ENCODE measurements around the gene ARHGAP15.

The ARHGAP15 gene

DNA sequence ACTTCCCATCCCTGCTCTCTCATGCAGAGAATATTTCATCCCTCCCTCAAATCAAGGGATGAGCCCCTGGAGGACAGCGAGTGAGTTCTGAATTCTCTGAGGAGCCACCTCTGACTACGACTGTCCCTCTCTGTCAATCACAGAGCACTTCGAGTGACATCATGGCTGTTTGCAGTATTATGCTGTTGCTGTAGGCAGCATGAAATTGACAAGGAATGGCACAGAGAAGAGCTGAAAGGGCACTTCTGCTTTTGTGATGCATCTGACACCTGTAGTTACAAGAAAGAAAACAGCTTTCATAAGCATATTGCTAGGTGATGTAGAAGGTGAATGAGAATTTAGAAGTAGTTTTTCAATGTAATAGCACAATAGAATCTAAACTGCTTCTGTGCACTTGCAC lies 166.9 kb downstream of the ARHGAP15 start:
- TF ChIP-seq, protein P1, sequence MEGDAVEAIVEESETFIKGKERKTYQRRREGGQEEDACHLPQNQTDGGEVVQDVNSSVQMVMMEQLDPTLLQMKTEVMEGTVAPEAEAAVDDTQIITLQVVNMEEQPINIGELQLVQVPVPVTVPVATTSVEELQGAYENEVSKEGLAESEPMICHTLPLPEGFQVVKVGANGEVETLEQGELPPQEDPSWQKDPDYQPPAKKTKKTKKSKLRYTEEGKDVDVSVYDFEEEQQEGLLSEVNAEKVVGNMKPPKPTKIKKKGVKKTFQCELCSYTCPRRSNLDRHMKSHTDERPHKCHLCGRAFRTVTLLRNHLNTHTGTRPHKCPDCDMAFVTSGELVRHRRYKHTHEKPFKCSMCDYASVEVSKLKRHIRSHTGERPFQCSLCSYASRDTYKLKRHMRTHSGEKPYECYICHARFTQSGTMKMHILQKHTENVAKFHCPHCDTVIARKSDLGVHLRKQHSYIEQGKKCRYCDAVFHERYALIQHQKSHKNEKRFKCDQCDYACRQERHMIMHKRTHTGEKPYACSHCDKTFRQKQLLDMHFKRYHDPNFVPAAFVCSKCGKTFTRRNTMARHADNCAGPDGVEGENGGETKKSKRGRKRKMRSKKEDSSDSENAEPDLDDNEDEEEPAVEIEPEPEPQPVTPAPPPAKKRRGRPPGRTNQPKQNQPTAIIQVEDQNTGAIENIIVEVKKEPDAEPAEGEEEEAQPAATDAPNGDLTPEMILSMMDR (IDR thresholded peaks at IDR 0.05; ENCODE audit: control insufficient read depth, insufficient read depth, low read depth, low read length, missing control alignments) = no peak
- H3K4me3 ChIP-seq (ENCODE audit: control insufficient read depth, low read depth, low read length) = no peak overlapping the region
- DNase-seq (ENCODE audit: low read depth) = no peak

DNA sequence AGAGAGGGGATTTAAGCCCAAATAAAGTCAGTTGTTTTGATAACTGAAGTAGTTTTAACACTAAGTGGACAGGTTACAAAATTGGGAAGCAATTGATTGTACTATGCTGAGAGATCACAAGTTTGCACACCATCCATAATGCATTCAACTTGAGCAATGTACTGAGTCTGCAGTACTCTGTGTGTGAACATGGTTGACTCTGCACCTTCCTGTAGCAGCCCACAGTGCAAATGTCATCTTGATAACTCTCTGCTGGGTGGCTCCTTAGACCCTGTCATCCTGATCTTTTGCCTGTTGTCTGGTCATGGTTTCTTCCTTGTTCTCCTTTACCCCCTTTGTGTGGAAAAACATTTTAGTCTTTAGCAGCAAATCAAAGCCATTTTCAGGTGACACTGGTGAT lies 168.0 kb downstream of the ARHGAP15 start:
- no peak for DNase-seq (ENCODE audit: low read depth)
- H3K4me3 ChIP-seq (ENCODE audit: control insufficient read depth, low read depth, low read length) = no peak overlapping the region
- TF ChIP-seq, protein P1 (IDR thresholded peaks at IDR 0.05; ENCODE audit: control insufficient read depth, insufficient read depth, low read depth, low read length, missing control alignments) = no peak

DNA sequence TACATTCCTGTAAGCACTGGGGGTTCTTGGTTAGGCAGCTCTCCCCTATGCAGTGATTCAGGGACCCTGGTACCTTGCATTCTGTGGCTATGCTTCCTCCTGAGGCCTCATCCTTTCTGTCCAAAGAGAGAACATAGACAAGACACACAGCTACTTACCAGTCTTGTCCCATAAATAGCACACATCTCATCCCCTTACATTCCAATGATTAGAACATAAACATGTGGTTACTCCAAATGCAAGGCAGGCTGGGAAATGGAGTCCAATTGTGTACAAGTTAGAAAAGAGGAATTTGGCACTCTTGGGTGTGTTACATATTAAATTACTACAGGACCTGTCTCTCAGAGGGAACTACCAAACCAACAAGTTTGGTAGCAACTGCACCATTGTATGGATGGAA lies 171.3 kb downstream of the ARHGAP15 start:
- H3K4me3 ChIP-seq (ENCODE audit: control insufficient read depth, low read depth, low read length) = no peak overlapping the region
- TF ChIP-seq, protein P1 (IDR thresholded peaks at IDR 0.05; ENCODE audit: control insufficient read depth, insufficient read depth, low read depth, low read length, missing control alignments) = no peak
- no peak for DNase-seq (ENCODE audit: low read depth)

DNA sequence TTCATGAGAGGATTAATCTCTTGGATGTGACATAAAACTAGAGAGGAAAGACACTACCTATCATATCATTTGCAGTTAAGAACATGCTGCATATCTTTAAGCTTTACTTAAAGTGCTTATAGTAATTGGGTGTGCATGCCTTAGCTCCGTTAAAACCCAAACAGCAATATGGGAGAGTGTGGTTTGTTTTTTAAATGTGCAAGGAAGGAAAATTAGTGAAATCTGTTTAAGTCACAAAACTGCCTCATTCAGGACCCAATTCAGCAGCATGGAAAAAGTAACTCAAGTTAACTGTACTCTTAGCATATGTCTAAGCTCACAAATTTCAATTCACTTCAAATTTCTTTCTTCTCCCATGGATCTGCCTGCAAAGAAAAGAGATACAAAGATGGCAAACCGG lies 182.2 kb downstream of the ARHGAP15 start:
- TF ChIP-seq, protein P1 (IDR thresholded peaks at IDR 0.05; ENCODE audit: control insufficient read depth, insufficient read depth, low read depth, low read length, missing control alignments) = no peak
- no peak overlapping the region for H3K4me3 ChIP-seq (ENCODE audit: control insufficient read depth, low read depth, low read length)
- no peak for DNase-seq (ENCODE audit: low read depth)

DNA sequence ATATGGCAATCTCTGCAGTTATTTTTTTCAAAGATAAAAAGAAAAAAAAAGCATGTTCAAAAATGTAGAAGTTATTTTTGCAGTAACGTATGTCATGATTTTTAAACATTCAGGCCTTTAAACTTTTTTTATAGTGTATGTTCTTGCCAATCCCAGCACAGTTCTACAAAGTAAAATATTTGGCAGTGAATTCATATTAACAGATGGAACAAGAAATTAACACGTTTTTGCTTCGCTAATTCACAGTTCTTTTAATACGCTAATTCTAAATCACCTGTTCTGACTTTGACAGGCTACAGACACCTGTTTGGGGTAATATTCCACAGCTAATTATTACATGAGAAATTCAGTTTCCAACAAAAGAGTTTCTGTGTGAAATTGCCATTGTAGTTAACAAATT lies 183.2 kb downstream of the ARHGAP15 start:
- no peak overlapping the region for H3K4me3 ChIP-seq (ENCODE audit: control insufficient read depth, low read depth, low read length)
- TF ChIP-seq, protein P1 (IDR thresholded peaks at IDR 0.05; ENCODE audit: control insufficient read depth, insufficient read depth, low read depth, low read length, missing control alignments) = no peak
- no peak for DNase-seq (ENCODE audit: low read depth)

DNA sequence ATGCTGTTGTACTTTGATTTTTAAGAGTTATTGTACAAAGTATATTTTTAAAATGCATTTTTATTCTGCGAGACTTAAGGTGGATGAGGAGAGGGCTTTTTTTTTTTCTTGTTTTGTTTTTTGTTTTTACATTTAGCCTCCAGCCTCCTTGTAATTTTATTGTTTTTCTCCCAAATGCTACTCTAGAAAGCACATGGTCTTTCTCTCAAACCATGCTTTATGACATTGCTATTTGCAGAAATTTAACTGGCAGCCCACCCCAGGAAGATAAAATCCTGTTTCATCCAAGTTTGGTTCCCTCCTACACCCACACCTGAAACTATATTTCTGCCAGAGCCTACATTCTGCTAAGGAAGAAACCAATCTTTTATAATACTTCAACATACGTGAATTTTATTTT lies 184.6 kb downstream of the ARHGAP15 start:
- DNase-seq (ENCODE audit: low read depth) = no peak
- TF ChIP-seq, protein P1 (IDR thresholded peaks at IDR 0.05; ENCODE audit: control insufficient read depth, insufficient read depth, low read depth, low read length, missing control alignments) = no peak
- no peak overlapping the region for H3K4me3 ChIP-seq (ENCODE audit: control insufficient read depth, low read depth, low read length)

DNA sequence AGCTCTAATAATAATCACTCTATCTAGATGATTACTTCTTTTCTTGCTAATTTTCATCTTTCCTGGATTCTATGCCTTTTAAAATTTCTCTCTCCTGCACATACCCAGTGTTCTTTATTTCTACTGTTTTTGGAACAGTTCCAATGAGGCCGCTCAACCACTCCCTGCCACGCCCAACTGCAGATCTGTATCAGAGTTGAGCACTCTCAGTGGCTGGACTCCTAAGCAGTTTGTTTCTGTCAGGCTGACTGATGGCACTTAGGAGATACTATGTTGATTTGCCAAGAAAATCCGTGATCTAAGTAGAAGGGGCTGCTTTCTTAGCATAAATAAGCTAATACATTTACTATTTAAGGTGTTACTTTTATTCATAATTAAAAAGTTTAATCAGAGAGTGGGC lies 192.8 kb downstream of the ARHGAP15 start:
- no peak overlapping the region for H3K4me3 ChIP-seq (ENCODE audit: control insufficient read depth, low read depth, low read length)
- TF ChIP-seq, protein P1 (IDR thresholded peaks at IDR 0.05; ENCODE audit: control insufficient read depth, insufficient read depth, low read depth, low read length, missing control alignments) = no peak
- DNase-seq (ENCODE audit: low read depth) = no peak

Measured in AG09309 (cell line).